Hematopoietic multipotent progenitor cell treated with erythropoietin and hydrocortisone succinate and interleukin-3 and kit ligand, for 15 days (in vitro differentiated cells): Measurements from ENCODE around the gene TTC38.
A peak's percentile ranks its signal among the peaks of the same experiment; 100 is the strongest.
"Not testable (repeated sequence)": the region's sequence is repeated elsewhere in the genome, so short reads cannot be mapped to it uniquely, and the experiment has no call there.

Experiments used
- DNase-seq: peaks from one replicate; pipeline ENCODE4 v3.0.0-alpha.2; 2015; ENCODE audit warnings: low spot score

Gene TTC38

DNA sequence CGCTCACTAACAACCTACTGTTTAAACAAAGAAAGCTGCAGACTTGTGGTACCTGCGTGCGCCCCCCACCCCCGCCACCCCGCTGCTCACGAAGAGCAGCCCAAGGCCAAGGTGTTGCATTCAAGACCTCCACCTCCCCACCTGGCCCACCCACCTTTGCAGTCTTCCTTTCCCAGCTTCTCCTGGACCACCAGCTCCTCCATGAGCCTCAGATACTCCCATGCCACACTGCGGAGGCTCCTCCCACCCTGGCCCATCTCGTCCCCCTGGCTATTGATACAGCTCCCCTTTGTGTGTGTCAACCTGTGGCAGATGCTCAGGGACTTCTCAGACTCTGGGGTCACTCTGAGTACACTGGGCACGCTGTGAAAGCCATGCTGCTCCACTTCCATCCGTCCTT is 21.6 kb upstream of the TTC38 start:
- DNase-seq, result no peak

- DNase-seq, result no peak
Measured at GRCh38 chr22:46247443-46247975, 20.3 kb upstream of the TTC38 start.

- DNase-seq, result peak; percentile 93
Measured at GRCh38 chr22:46250035-46250782, 17.6 kb upstream of the TTC38 start, which contains the start of gene CDPF1. Gene CDPF1 (minus strand): TSS chr22:46250293. CDS start chr22:46248284, 2,009 bp downstream.

DNA sequence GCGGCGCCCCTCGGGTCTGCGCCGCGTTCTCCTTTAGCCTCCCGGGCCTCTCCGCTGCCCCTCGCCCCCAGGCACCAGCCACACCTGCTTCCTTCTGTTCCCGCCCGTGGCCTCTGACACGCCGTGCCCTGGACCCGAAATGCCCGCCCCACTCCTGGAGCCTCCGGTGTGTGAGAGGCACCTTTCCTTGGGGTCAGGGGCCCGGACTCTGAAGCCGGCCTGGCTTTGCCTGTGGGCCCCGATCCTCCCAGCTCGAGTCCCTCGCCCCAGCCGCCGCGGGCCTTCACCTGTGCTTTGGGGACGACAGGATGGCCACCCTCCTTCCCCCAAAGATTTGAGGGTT is 17.1 kb upstream of the TTC38 start:
- no peak for DNase-seq

DNA sequence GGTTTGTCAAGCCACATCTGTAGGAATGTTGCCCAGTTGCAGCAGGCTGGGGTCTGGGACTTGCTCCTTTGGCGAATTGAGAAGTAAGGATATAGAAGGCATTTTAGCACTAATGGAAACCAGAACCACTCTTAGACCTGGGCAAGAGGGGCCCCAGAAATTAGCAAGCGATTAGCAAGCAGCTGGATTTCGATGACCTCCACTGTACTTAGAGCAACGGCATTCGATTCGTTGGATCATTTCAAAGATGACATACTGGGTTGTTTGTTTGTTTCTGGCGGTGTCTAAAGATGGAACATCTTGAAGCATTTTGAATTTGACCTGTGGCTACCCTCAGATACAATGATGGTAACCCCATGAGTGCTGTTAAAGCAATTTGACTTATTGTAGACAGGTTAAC is 16.5 kb upstream of the TTC38 start:
- DNase-seq, result no peak

DNA sequence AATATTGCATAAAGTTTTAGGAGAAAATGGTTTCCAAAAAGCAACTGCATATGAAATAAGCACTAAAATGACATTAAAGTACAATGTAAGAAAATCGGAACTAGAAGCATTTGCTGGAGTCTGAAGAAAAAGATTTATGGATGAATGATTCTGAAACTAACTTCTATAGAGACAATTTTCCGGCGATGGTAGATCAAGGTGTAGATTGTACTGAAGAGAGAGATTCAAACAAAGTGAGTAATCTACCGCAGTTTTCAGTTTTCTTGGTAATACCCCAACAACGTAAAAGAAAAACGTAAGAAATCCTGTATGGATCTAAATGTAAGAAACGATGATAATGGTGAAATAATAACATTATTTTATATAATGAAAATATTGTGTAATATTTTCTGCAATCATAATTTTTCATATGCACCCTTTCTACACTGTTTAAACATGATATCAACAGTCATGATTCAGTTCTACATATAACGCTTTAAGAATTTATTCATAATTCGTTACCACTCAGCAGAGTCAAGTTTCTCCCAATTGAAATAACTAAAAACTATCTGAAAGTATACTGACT is 15.9 kb upstream of the TTC38 start:
- no peak for DNase-seq

- DNase-seq, result no peak
Measured at GRCh38 chr22:46256358-46256958, 11.3 kb upstream of the TTC38 start.

- no peak for DNase-seq
Measured at GRCh38 chr22:46259374-46259773, 8.4 kb upstream of the TTC38 start.

DNA sequence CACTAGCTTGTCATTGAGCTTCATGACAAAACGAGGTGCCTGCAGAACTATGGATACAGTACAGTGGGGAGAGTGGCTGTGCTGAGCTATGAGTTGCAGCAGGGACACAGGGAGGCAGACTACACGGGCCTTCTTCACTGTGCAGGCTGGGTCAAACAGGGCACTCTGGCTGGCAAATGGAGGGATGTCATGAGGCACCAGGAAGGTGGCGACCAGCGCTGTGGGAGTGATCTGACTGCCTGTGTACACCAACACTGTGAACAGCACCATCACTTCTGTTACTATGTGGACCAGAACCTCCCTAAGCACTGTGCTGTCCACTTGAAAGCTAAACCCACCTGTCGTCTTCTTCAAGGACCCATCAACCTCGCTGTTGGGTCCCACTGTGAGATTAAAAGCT is 7.8 kb upstream of the TTC38 start:
- no peak for DNase-seq

GRCh38 chr22:46262449-46263215 is 5.2 kb upstream of the TTC38 start:
- DNase-seq, result peak; percentile 64

DNA sequence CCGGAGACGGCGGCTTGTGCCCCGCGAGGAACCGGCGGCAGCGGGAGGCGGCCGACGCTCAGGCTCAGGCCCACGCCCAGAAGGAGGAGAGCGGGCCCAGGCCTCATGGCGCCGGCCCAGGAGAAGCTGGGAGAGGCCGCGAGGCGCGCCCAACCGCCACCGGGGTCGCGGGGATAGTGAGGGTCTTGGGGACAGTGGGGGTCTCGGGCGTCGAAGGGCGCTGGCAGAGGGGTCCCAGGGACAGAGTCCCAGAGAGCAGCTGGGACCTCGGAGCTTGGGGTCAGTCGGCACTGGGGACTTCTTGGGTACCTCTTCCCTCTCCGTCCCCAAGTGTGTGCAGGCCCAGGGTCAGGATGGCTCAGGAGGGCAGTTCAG is 4.6 kb upstream of the TTC38 start, which contains the start of gene PKDREJ:
Gene PKDREJ, minus strand, starts transcription at position 128 of the 375 bp plus-strand sequence. Its CDS starts 21 bp downstream, at position 107.
- DNase-seq, result no peak

DNA sequence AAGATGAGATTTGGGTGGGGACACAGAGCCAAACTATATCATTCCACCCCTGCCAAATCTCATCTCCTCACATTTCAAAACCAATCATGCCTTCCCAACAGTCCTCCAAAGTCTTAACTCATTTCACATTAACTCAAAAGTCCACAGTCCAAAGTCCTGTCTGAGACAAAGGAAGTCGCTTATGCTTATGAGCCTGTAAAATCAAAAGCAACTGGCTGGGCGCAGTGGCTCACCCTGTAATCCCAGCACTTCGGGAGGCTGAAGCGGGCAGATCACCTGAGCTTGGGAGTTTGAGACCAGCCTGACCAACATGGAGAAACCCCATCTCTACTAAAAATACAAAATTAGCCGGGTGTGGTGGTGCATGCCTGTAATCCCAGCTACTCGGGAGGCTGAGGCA is 3.3 kb upstream of the TTC38 start:
- DNase-seq, result not testable (repeated sequence)

- DNase-seq, result not testable (repeated sequence)
Measured at GRCh38 chr22:46265627-46266026, 2.2 kb upstream of the TTC38 start.

- no peak for DNase-seq
Measured at GRCh38 chr22:46269564-46269963, 1.8 kb downstream of the TTC38 start.

DNA sequence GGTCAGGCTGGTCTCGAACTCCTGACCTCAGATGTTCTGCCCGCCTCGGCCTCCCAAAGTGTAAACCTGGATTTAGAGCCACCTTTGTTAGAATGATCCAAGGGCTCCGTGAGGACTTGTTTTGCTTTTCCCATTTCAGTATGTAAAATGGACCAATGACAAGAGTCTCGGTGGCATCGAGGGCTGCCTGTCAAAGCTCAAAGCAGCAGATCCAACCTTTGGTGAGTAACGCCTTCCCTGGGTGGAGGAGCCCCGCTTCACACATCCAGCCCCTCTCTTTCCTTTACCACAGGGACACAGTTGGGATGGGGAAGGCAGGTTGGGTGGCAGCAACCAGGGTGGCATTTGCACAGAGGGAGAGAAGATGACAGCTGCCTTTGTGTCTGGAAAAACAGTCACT is 4.4 kb downstream of the TTC38 start:
- no peak for DNase-seq

- DNase-seq, result no peak
Measured at GRCh38 chr22:46272762-46273431, 5.1 kb downstream of the TTC38 start.

- no peak for DNase-seq
Measured at GRCh38 chr22:46273432-46274148, 5.8 kb downstream of the TTC38 start.

GRCh38 chr22:46274381-46274780 is 6.6 kb downstream of the TTC38 start:
- no peak for DNase-seq

GRCh38 chr22:46275455-46276122 is 7.8 kb downstream of the TTC38 start:
- DNase-seq, result no peak

DNA sequence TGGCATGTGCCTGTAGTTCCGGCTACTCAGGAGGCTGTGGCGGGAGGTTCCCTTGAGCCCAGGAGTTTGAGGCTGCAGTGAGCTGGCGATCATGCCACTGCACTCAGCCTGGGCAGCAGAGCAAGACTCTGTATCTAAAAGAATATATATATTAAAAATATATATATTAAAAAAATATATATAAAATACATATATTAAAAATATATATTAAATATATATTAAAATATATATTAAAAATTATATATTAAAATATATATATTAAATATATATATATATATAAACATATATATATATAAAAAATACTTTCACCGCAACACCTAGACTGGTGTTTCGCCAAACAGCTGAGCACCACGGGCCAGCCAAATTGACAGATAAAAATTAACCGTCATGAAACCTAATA is 8.8 kb downstream of the TTC38 start:
- DNase-seq, result no peak
